ENCODE results near the gene INS.

The INS gene

GRCh38 chr11:2114430-2115241 is 46.4 kb downstream of the INS start:
- no peak for DNase-seq (ENCODE audit: low read depth)

GRCh38 chr11:2113776-2114175 is 47.2 kb downstream of the INS start:
- DNase-seq (ENCODE audit: low read depth) = no peak

- no peak for DNase-seq (ENCODE audit: low read depth)
Observed at GRCh38 chr11:2110521-2110920, 50.5 kb downstream of the INS start.
